K562 treated with DMSO at 1 percent for 48 hours (cell line): ENCODE results near the gene TMEM237. TPM values are rescaled to one million over a fixed set of nuclear protein-coding genes. Genes with fewer than 3 reads are reported as not detected.

Experiments
- total RNA-seq: library from RNA; unstranded; fragments of 300-600 nt; gene quantifications from 2 replicates; pipeline ENCODE4 v1.2.3, GENCODE V29; 2022; ENCODE audit warnings: low replicate concordance; ENCODE audit errors: extremely low read depth

Gene TMEM237, protein sequence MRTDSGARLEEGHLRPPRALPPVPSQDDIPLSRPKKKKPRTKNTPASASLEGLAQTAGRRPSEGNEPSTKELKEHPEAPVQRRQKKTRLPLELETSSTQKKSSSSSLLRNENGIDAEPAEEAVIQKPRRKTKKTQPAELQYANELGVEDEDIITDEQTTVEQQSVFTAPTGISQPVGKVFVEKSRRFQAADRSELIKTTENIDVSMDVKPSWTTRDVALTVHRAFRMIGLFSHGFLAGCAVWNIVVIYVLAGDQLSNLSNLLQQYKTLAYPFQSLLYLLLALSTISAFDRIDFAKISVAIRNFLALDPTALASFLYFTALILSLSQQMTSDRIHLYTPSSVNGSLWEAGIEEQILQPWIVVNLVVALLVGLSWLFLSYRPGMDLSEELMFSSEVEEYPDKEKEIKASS
- not detected in 2 replicates for total RNA-seq

DNA sequence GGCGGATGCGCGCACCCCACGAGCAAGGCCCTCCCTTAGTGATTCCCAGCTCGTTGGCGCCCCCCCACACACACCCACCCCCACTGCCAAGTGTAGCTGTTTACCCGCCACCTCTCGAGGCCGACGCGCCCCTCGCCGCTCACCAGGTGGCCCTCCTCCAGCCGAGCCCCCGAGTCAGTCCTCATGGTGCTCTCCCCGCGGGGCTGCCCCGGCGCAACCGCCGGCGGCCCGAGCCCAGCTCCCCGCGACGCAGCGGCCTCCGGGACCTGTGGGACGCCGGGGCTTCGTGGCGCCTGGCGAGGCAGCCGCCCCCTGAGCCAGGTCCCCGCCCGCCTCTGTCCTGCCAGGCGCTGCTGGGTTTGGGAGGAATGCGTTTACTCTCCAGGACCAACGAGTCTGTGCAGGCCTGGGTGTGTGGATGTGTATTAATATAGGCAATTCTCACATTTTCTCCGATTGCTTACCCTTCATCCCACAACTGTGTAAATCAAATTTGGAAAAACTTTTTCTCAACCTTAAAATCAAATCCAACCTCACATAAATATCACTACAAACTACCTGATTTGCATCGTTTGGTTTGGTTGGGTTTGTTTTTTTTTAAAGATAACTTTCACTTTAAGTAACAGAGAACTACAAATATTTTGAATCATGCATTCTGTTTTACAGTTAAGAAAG, at the start of gene TMEM237:
TSS of gene TMEM237 (minus strand) at position 288 of the 675 bp plus-strand sequence. CDS start at position 185, 103 bp downstream.

Other genes starting within 250 kb of the TMEM237 start
- gene TRAK2, start 192.0 kb downstream of the TMEM237 start, total RNA-seq = not detected in 2 replicates
- not detected in 2 replicates for gene STRADB, start 191.8 kb downstream of the TMEM237 start, total RNA-seq
- not detected in 2 replicates for gene MPP4, start 55.1 kb upstream of the TMEM237 start, total RNA-seq
- not detected in 2 replicates for gene ALS2, start 137.4 kb upstream of the TMEM237 start, total RNA-seq
- gene CDK15, start 163.0 kb upstream of the TMEM237 start, total RNA-seq = not detected in 2 replicates